CD4-positive, alpha-beta T cell treated with Interleukin-4 for 1 hour (primary cell): Measurements from ENCODE around the gene OGFR.

Experiments used
- DNase-seq, 2 donors: peaks; one replicate each; pipeline ENCODE4 v3.0.0-alpha.2; 2020 to 2022

The OGFR gene

DNA sequence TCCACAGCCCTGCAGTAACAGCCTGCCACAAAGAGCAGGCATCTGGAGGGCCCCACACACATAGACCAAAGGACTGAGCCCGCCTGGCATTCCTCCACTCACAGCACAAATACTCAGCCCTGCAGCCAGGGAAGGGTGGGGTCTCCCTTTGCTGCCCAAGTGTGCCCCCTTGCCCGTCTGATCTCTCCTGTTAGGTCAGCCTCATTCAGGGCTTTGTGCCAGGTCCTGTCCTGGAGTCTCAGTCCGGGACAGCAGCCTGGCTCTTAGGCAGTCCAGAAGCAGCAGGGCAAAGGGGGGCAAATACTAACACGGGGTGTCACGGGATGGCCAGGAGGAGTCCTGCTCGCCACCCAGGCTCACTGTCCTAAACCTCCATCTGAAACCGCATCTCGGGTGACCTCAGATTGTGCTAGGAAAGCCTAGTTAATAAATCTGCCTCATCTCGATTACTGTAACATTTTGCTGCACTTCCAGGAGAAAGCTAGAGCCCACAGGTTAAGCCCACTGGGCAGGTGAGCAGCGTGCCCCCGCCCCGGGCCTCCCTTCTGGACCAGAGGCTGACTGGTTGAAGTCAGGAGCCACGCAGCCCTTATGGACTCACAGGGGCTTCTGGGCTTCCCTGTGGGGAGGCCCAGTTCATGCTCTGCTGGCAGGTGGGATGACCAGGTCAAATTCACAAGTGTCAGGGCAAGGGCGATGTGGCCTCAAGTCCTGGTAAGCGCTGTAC, 3.2 kb upstream of the OGFR start:
- DNase-seq = no peak

DNA sequence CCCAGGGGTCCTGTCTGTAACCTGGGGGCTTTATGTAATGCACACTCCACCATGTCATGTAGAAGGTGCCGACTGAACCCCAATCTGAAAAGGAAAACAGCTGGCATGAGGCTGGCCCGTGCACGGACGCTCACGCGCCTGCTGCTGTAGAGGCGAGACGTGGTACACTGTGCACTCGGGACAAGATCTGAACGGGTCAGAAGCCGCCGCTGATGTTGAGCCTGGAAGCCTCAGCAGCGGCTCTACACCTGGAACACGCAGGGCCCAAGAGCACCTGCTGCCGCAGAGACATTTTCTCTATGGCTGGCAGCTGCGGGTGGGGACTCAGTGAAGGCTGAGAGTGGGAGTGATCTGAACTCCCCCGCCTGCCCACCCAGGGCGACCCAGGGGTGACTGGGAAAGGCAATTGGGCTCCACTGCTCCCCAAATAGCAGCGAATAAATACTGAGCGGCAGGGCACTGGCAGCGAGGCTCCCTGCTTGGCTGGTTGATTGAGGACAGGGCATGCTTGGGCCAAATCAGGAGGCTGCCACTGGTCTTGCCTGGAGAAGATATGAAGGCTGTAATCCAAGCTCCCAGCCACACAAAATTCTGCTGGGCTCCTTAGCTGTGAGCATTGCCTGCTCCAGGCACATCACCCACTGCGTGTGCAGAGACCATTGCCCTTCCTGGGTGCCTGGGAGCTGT, 2.5 kb upstream of the OGFR start:
- no peak for DNase-seq

DNA sequence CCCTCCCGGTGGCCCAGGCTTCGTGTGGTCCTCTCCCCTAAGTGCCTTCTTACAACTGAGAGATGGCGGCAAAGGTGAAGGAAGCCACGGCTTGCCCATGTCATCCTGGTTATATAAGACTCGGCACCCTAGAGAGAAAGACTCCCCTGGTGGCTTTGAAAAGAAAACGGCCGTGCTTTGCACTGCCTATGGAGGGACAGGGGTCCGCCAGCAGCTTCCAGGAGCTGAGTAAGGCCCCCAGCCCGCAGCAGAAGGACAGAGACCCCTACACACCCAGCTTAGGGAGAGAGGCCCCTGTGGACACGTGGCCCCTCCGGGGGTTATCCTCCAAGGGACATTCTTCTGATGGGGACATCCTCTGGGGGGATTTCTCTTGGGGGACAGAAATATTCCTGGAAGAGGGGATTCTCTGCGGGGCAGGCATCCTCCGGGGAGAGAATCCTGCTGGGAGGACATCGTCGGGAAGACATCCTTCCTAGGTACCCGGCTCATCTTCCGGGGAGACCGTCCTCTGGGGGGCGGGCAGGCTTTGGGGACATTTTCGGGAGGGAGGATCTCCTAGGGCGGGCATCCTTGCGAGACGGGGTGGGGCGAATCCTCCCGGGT, 511 bp upstream of the OGFR start:
- peak; percentile 31 to 37 for DNase-seq

DNA sequence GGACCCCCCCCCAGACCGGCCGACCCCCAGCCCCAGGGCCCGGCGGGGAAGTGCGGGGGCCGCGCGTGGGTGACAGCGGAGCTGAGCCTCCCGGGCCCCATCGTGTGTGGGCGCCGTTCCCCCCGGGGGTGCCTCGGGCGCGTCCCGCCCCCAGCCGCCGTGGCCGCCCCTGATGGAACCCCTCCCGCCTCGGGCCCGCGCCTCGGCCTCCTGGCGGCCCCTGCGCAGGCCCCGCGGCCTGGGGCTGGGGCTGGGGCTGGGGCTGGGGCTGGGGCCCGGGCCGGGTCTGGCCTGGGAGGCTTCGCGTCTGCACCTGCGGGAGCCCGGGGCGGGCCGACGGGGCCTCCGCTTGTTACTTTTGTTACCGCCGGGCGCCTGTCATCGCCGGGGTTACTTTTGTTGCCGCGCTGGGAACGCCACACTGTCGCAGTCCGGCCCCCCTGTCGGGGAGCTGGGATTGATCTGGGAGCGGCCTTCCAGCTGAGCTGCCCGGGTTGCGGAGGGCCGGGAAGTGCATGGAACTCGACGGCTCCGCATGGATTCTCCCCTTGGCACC, 598 bp downstream of the OGFR start:
- no peak for DNase-seq

DNA sequence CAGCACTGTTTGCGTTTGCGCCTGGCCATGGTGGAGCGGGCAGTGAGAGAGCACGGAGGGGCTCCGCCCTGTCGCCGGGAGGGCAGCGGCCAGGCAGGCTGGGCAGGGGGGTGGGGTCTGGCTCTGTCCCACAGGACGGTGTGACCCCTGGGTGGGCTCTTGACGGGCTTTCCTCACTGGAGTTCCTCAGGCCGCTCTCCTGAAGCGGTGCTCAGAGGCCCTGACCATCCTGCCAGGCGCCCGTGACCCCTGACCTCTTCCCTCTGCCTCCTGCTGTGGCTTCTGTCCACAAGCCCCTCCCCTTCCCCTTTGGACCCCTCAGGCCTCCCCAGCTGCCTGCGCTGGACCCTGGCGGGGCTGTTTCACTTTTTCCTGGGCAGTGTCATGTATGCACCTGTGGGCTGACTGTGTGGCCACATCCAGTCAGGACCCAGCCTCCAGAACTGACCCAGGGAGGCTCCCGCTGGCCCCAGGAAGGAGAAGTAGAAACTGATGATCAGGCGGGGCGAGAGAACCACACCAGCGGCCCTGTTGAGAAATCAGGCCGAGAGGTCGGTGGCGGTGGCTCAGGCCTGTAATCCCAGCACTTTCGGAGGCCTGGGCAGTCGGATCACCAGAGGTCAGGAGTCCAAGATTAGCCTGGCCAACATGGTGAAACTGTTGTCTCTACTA, 1.2 kb downstream of the OGFR start:
- peak in 1 of 2 donors; percentile 35 for DNase-seq

DNA sequence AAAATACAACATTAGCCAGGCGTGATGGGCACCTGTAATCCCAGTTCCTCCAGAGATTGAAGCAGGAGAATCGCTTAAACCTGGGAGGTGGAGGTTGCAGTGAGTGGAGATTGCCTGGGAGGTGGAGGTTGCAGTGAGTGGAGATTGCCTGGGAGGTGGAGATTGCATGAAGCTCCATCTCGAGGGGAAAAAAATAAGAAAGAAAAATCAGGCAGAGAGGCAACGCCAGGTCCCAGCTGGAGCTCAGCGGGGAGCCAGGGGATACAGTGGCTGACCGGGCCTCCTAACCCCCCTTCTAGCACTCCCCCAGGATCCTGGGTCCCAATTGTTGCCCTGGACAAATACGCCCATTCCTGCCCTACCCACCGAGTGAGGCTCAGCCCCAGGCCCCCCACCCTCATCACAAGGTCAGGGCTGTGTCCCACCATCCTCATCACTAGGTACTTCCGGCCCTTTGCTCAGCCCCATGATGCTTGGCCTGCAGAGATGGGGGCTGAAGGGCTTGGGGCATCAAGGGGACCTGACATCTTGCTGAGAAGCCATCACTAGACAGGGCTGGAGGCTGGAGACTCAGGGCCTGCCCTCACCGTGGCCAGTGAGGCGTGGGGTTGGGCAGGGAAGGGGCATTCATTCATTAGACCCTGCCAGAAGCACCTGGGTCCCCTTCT, 1.9 kb downstream of the OGFR start:
- no peak for DNase-seq

DNA sequence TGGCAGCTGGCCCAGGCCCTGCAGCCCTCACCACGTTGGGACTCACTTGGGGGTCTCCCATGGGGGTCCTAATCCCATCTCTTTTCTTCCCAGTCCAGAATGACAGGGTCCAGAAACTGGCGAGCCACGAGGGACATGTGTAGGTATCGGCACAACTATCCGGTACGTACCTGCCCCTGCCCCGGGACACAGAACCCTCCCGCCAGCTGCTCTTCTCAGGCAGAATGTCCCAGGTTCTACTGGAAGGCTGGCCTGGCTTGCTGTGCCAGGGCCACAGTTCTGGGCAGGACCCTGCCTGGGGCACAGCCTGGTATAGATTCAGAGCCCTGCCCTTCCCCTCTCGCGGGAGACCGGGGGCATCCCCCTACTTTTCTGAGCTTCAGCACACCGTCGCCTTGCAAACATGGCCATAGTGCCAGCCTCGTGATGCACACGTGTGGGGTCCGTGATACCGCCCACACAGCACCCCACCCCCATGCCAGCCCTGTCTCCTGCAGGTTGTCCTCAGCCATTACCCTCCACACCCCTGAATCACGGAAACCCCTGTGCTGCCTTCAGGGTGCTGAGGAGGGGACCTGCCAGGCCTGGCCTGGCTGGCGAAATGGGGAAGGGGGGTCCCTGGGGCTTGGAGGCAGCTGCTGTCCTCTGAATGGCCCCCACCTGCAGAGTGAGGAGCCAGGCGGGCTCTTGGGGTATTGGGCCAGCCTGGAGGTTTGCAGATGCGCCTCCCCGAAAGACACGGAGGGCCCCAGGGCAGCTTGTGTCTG, 3.0 kb downstream of the OGFR start:
- no peak for DNase-seq

DNA sequence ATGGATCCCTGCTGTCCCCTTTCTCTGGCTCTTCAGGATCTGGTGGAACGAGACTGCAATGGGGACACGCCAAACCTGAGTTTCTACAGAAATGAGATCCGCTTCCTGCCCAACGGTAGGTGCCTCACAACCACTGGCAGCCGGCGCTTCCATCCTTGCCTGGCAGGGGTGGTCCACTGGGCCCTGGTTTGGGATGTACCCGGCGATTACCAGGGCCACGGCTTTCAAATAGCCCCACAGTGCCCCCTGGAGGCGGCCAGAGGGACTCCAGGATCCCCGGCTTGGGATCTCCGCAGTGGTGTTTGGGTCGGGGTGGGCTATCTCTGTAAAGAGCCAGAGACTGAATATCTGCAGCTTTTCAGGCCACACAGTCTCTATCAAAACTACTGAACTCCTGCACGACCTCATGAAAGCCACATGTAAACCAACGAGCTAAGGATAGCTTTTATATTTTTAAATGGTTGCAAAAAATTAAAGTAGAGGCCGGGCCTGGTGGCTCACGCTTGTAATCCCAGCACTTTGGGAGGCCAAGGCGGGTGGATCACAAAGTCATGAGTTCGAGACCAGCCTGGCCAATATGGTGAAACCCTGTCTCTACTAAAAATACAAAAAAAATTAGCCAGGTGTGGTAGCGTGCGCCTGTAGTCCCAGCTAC, 3.7 kb downstream of the OGFR start:
- DNase-seq = peak; percentile 73 to 78

DNA sequence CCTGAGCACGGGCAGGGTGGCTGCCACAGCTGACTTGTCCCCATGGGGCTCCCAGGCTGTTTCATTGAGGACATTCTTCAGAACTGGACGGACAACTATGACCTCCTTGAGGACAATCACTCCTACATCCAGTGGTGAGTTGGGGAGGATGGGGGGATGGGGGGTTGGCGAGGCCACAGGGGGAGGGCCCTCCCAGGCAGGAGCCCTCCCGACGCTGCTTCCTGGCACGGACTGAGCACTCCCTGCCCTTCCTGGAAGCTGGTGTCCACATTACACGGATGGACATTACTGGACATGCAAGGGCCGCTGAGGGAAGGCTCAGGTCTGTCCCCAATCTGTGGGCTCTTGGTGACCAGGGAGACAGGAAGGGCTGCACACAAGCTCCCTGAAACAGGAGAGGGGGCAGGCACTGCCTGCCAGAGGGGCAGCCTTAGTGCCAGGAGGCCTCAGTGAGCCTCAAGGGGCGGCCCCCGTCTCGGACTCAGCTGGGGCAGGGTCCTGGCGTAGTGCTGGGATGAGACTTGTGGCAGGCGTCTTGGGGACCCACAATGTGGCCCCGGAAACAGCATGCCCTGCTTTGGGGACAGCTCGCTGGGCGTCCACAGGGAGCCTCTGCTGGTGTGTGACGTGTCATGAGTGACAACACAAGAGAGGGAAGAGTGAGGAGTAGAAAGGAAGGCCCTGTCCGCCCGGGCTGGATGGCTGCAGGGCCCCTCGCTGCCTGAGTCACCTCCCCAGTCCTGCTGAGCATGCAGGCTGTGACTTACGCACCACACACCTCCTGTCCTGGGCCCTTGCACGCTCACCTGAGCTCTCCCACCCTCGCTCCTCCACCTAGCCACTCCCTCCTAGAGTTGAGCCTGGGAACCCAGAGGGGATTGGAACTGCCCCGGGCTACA, 5.1 kb downstream of the OGFR start:
- DNase-seq = no peak

DNA sequence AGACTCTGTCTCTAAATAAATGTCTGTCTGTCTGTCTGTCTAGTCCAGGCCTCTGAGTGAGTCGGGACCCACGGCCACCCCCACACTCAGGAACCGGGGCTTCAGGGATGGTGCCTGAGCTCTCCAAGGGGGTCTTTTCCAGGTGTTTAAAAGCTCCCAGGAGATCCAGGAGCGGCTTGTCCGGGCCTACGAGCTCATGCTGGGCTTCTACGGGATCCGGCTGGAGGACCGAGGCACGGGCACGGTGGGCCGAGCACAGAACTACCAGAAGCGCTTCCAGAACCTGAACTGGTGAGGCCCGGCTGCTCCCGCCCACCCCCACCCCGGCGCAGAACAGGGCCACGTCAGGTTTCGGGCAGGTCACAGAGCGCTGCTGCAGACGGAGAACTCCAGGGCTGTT, 6.7 kb downstream of the OGFR start:
- no peak for DNase-seq

DNA sequence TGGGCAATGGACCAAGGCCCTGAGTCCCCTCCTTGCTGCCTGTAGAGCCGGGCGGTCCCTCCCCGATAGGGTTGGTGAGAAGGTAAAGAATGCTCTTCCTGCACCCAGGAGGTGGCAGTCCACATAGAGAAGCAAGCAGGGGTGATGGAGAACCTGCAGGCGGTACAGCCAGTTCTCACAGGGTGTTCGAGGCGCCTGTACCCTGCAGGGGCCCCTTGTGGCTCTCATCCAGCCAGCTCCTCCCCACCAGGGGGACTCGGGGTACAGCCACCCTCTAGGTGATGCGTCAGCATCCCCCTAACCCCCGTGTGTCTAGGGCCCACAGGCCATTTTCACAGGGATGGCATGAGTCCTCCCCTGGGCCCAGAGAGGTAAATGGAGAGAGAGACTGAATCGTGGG, 7.1 kb downstream of the OGFR start:
- no peak for DNase-seq

DNA sequence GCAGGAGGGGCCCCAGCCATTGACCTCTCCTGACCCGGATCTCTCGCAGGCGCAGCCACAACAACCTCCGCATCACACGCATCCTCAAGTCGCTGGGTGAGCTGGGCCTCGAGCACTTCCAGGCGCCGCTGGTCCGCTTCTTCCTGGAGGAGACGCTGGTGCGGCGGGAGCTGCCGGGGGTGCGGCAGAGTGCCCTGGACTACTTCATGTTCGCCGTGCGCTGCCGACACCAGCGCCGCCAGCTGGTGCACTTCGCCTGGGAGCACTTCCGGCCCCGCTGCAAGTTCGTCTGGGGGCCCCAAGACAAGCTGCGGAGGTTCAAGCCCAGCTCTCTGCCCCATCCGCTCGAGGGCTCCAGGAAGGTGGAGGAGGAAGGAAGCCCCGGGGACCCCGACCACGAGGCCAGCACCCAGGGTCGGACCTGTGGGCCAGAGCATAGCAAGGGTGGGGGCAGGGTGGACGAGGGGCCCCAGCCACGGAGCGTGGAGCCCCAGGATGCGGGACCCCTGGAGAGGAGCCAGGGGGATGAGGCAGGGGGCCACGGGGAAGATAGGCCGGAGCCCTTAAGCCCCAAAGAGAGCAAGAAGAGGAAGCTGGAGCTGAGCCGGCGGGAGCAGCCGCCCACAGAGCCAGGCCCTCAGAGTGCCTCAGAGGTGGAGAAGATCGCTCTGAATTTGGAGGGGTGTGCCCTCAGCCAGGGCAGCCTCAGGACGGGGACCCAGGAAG, 7.7 kb downstream of the OGFR start:
- DNase-seq = no peak

DNA sequence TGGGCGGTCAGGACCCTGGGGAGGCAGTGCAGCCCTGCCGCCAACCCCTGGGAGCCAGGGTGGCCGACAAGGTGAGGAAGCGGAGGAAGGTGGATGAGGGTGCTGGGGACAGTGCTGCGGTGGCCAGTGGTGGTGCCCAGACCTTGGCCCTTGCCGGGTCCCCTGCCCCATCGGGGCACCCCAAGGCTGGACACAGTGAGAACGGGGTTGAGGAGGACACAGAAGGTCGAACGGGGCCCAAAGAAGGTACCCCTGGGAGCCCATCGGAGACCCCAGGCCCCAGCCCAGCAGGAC, 8.2 kb downstream of the OGFR start:
- no peak for DNase-seq

DNA sequence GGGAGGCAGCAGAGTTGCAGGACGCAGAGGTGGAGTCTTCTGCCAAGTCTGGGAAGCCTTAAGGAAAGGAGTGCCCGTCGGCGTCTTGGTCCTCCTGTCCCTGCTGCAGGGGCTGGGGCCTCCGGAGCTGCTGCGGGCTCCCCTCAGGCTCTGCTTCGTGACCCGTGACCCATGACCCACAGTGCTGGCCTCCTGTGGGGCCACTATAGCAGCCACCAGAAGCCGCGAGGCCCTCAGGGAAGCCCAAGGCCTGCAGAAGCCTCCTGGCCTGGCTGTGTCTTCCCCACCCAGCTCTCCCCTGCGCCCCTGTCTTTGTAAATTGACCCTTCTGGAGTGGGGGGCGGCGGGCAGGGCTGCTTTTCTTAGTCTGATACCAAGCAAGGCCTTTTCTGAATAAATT, 9.0 kb downstream of the OGFR start:
- no peak for DNase-seq

DNA sequence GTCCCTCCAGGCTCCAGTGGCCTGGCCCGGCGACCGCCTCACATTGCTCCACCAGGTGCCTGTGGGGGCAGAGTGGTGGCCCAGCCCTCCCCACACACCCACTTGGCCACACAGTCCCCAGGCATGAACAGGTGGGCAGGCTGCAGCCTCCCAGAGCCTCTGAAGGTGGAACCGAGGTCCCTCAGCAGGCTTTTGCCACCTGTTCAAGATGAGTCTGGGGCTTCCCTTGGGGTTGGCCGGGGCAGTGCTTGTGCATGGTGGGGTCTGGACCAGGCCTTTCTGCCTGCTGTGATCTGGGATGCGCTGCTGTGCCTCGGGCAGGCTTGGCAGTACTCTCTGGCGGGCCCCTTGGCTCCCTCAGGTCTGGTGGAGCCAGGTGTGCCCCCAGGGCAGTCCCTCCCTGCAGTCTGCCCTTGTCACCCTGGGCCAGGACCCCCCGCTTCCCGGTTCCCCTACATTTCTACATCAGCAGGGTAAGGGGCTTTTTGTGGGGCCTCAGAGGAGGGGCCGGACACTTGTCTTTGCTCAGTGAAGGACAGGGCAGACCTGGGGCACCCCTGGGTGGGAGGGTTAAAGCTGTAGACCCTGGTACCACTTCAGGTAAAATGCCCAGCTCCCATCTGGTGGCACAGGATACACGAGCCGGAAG, 9.5 kb downstream of the OGFR start:
- DNase-seq = no peak

DNA sequence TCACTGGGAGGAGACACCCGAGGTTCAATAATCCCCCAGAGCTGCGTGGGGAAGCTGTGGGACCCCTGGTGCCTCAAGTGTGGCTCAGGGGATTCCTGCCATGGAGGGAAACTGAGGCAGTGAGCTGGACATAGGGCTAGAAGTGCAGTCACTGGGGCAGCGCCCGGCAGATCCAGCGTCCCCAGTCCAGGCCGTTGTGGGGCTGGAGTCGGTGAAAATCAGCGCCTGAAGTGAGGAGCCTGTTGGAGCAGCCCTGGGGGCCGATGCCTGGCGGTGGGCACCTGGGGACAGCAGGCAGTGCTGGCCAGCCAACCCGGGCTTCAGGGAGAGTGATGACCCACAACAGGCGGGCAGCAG, 10.1 kb downstream of the OGFR start:
- DNase-seq = no peak

DNA sequence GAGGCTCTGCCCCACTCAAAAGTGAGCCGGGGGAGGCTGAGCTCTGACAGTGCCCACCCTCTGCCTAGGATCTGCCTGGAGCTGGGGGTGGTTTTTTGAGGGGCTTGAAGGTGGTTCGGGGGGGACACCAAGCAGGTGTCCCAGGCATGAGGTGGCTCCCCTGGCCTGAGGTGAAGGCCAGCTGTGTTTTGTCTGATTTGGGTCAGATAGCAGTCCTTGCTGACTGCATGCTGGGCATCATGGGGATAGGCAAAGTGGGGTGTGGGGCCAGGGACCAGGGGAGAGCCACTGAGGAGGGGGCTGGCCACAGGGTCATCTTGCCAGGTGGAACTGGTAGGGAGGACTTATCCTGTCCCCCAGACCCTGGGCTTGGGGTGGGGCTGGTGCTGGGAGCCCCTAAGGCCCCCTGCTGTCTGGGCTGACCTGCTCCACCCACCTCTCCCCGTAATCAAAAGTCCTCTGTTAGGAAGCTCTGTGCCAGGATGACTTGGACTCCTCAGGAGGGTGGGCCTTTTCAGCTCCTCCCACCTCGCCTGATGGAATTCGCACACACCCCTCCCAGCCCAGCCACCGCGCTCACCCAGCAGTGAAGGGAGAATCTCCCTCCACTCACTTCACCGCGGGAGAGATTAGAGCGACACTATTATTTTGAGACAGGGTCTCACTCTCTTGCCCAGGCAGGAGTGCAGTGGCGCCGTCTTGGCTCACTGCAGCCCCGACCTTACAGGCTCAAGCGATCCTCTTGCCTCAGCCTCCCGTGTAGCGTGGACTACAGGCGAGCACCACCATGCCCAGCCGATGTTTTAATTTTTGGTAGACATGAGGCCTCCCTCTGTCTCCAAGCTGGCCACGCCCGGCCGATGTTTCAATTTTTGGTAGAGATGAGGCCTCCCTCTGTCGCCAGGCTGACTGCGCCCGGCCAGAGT, 10.7 kb downstream of the OGFR start:
- DNase-seq = no peak
